DMS153 treated with DMSO at 0.1 percent for 48 hours (cell line): ENCODE results near the gene HMX1.

Experiments
- DNase-seq: peaks from one replicate; lab custom pipeline; 2025; ENCODE audit not compliant: unreplicated experiment; lab: John Stamatoyannopoulos, UW

Gene HMX1

GRCh38 chr4:8910100-8910821 is 38.6 kb upstream of the HMX1 start:
- no peak for DNase-seq

- no peak for DNase-seq
Observed at GRCh38 chr4:8909548-8909947, 37.9 kb upstream of the HMX1 start.

DNA sequence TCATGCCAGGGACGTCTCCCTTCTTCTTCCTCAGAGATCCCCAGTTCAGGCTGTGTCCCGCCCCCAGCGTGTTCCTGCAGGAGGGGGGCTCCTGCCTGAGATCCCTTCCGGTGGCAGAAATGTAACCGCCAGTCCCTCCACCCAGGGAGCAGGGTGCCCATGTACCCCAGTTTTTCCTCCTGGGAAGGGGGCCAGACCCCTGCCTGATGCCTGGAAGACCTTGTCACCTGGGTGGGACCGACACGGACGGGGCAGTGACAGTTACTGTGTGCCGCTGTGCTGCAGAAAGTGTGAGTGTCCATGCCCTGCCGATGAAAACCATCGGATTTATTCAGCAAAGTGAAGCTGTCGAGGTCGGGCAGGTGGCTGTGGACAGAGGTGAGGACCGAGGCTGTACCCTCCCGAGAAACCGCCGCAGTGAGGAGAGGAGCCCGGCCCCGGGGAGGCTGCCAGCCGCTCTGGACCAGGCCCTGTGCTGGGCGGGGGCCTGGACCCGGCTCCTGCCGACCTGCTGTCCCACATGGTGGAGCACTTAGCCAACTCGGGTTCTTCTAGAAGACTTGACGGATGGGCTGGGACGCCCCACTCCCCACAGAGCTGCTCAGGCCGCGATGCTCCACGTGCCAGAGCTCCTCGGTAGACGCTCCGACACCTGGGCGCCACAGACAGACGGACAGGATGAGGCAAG is 36.7 kb upstream of the HMX1 start:
- no peak for DNase-seq

- no peak for DNase-seq
Observed at GRCh38 chr4:8907596-8908205, 36.1 kb upstream of the HMX1 start.

DNA sequence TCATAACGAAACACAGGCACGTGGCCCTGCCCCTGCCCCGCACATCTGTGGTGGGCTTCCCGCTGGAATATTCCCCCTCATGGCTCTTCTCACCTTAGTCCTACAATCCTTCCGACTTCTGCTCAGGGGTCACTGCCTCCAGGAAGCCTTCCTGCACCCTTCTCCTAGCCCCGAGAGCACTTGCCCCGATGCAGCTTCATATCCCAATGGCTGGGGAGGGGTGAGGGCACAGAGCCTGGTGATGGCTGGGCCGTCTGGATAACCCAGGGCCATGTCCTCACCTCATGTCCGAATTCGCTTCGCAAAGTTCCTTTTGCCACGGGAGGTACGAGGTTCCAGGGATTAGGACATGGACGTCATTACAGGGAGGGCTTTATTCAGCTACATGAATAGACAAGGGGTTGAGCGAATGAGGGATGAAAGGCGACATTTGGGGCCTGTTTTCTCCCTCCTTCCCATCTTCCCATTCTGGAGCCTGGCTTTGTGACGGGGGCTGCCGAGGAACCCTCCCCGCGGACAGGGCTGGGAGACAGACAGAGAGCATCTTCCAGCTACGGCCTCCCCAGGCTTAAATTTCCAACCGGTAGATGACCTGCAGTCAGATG is 35.5 kb upstream of the HMX1 start:
- no peak for DNase-seq

DNA sequence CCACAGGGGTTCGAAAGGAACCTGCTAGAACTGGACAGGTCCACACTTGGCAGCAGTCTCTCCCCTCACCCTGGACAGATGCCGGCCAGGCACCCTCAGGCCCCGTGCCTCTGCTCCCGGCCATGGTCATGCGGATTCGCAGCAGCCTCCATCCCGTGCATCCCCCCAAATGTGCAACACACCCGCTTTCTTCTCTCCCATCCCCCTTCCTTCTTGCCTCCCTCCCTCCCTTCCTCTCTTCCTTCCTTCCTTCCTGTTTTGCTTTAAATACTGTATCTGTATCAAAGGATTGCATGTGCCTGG is 35.0 kb upstream of the HMX1 start:
- DNase-seq = no peak

DNA sequence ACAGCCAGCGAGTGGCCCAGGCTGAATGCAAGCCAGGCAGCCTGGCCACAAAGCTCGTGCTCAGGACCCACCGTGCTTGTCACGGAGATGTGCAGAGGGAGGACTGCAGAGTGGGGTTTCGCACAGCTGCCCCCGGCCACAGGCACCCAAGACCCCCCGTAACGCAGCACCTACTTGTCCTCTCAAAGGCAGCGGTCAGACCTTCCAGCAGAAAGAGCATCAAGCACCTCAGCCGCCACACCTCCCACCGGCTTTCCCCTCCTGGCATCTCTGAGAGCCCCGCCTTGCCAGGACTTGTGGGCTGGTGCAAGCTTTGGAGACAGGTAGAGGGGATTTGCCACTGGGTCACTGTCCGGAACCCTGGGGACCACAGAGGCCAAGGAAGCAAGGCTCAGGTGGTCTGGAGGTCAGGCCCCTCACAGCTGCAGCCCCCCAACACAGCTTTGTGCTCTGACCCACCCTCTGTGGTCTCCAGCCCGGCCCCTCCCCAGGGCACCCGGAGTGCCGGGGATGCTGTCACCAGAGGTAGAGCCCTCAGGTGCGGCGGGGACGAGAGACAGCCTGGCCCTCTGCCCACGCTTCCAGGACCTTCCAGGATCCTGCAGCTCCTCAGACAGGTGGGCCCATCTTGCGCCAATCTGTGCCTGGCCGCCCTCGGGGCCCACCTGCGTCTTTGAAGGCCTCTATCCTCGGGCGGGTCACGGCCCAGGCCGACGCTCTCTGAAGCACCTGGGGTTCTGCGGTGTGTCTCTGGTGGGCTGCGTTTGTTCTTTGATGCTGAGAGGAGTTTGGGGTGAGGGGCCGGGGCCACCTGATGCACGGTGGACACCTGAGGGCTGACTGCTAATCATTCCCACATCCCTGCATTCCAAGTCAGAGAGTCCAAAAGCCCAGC is 34.4 kb upstream of the HMX1 start:
- DNase-seq = no peak

- DNase-seq = no peak
Observed at GRCh38 chr4:8905226-8905772, 33.7 kb upstream of the HMX1 start.

DNA sequence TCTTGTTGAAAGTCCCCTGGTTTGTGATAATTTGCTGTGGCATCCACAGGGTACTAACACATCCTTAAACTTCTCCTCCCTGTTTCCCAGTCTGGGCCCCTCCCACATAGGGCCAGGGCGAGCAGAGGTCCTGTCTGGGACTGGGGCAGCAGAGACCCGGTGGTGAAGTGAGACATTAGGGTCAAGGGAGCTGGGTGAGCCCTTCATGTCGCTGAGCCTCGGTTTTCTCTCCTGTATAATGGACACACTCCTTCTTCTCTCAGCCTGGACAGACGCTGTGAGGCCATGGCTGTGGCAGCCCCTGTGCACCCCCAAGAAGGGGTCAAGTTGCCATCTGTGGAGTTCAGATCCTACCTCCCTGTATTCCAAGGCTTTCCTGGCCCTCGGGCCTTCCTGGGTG is 33.0 kb upstream of the HMX1 start:
- DNase-seq = no peak

DNA sequence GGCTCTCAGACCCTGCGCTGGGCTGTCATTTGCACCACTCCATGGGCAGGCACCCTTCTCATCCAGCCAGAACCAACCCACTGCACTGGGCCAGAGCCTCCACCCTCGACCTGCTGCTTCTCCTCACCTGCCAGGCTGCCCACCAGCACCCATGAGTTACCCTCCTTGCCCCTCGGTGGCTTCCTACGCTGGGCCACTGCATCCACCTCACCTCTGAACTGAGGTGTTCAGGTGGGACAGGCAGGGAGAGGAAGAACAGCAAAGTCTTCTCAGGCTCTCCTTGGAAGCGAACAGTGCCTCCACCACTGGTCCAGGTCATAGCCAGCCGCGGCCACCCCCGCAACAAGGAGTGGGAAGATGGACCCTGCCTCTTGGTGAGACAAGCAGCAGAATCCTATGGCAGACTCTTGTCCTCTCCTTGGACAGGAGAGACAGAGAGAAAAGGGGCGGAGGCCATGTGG is 32.4 kb upstream of the HMX1 start:
- DNase-seq = no peak

- no peak for DNase-seq
Observed at GRCh38 chr4:8901335-8901734, 29.7 kb upstream of the HMX1 start.

DNA sequence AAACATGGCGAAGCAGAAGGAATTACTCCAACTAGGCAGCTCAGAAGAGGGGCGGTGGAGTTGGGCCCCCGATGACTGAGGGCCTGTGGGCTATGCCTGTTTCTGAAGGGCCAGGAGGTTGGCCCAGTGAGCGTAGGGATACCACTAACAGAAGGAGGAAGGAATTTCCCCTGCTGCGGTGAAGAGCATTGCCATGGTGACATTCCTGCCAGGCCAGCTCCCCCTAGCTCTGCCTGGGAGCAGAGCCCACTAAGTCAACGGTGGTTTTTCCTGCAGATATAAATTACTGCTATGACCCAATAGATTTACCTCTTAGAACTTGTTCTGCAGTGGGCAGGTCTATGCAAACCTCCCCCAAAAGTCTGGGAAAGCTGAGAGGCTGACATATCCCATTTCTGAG is 28.9 kb upstream of the HMX1 start:
- DNase-seq = no peak

GRCh38 chr4:8898419-8898818 is 26.8 kb upstream of the HMX1 start:
- no peak for DNase-seq

DNA sequence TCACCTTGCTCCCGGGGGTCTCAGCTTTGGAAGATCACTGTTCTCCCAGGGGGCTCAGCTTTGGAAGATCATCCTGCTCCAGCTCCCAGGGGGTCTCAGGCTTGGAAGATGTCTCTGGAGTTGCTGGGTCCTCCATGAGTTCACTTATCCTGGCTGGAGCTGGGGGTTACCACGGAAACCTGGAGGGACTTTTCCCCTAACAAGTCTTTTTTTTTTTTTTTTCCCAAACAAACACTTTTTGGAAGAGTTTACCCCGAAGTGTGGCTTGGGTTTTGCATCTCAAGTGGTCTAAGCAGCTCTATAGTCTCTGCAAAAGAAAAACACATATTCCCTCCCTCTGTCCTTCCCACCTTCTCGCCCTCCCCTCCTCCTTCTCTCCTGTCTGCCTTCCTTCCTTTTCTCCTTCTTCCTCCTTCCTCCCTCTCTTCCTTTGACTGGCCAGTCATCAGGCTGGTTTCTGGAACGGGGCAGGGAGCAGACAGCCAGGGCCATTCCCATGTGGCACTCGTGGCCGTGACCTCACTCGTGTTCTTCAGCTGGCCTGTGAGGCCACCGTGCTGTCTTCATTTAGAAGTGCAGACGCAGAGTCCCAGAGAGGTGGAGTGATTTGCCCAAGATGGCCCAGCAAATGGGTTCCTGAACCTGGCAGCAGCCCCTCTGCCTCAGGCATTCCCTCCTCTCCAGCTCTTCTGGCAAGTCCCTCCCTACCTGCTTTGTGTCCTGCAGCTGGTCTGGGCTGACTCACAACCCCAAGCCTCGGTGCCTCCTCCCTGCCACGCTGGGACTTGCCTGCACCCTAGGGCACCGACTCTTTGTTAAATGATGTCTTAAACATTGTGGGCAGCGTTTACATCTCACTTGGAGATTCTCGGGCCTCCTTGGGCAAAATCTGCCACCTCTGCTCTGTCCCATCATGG is 25.9 kb upstream of the HMX1 start:
- no peak for DNase-seq

- DNase-seq = no peak
Observed at GRCh38 chr4:8896506-8896905, 24.9 kb upstream of the HMX1 start.

GRCh38 chr4:8896071-8896470 is 24.4 kb upstream of the HMX1 start:
- no peak for DNase-seq

GRCh38 chr4:8895295-8895694 is 23.7 kb upstream of the HMX1 start:
- DNase-seq = no peak

DNA sequence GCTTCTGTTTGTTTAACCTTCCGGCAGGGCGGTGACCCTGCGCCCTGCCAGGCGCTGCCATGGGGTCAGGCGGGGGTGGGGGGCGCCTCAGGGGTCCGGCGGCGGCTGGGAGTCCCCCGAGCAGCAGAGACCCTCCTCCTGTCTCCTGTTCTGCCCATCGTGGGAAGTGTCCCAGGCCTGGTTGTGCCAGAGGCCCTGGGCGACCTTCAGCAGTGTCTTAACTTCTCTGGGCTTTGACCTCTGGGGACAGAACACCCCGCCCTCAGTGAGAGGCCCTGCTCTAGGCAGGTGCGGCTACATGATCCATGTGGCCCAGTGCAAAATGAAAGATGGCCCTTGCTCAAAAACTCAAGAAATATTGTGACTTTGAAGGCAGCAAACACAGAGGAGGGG is 22.8 kb upstream of the HMX1 start:
- DNase-seq = no peak

- DNase-seq = no peak
Observed at GRCh38 chr4:8893624-8894423, 22.2 kb upstream of the HMX1 start.
